ENCODE data around the gene RECK. TPM values are rescaled to one million over a fixed set of nuclear protein-coding genes. Genes with fewer than 3 reads are reported as not detected.

RECK gene
- total RNA-seq, 1 experiment from 2014 or later = 10.3 TPM

DNA sequence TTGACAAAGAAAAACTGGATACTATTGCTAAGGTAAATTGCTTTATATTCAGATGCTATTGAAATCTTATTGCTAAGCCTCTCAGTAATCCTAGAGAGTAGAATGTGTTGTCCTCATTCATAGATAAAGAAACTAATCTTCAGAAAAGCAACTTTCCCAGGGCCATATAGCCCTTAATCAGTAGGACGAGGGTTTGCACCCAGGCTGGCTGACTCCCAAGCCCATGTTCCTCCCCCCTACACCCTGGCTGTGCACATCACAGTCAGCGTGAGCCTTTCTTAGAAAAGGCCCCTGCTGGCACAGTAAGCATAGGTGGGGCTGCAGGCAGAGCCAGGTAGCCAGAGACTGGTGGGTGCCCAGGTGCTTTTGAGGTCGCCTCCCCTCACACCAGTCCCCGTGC is 84.0 kb downstream of the RECK start:
- Mint-ChIP-seq H3K4me3 (no peak overlapping the region), H3K27me3 (ENCODE audit: low read depth) (no peaks in the 10 kb centered on the region; the same call in 1 of the 2 replicates), H3K9me3 (no peaks in the 10 kb centered on the region), H3K27ac (no peak overlapping the region; a peak in 1 of 7 replicates), H3K36me3 (ENCODE audit: insufficient read depth in 1 of 3, low read depth in 3 of 3) (peaks cover 1 to 7% (median 3%) of the 10 kb centered on the region in 3 experiments; a peak in 5 of 7 replicates), H3K4me1 (peaks cover 5 to 13% of the 10 kb centered on the region in 2 experiments; a peak in 3 of 4 replicates)
- H3K9me3 ChIP-seq (ENCODE audit: control insufficient read depth, low read depth, low read length) = no peaks in the 10 kb centered on the region
- no peak overlapping the region for H2BK20ac ChIP-seq (ENCODE audit: low read depth, low read length, poor library complexity, severe bottlenecking)
- no peak overlapping the region for H2BK15ac ChIP-seq (ENCODE audit: low read depth, low read length)
- DNase-seq = no peak
- no peak overlapping the region for H3K9ac ChIP-seq (ENCODE audit: extremely low read depth, insufficient read length, low read length)
- H4K5ac ChIP-seq (ENCODE audit: insufficient read length, low read depth, low read length) = no peak overlapping the region
- no peak overlapping the region for H4K8ac ChIP-seq (replicated peaks; ENCODE audit: insufficient read length, low read depth, low read length)
- no peak overlapping the region for H2AFZ ChIP-seq (ENCODE audit: low read length)
- TF ChIP-seq, protein P1, sequence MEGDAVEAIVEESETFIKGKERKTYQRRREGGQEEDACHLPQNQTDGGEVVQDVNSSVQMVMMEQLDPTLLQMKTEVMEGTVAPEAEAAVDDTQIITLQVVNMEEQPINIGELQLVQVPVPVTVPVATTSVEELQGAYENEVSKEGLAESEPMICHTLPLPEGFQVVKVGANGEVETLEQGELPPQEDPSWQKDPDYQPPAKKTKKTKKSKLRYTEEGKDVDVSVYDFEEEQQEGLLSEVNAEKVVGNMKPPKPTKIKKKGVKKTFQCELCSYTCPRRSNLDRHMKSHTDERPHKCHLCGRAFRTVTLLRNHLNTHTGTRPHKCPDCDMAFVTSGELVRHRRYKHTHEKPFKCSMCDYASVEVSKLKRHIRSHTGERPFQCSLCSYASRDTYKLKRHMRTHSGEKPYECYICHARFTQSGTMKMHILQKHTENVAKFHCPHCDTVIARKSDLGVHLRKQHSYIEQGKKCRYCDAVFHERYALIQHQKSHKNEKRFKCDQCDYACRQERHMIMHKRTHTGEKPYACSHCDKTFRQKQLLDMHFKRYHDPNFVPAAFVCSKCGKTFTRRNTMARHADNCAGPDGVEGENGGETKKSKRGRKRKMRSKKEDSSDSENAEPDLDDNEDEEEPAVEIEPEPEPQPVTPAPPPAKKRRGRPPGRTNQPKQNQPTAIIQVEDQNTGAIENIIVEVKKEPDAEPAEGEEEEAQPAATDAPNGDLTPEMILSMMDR (conservative IDR thresholded peaks at IDR 0.05) = no peak
- H4K20me1 ChIP-seq (ENCODE audit: control insufficient read depth, insufficient read depth, insufficient read length) = no peaks in the 10 kb centered on the region
- no peak overlapping the region for H3K27ac ChIP-seq (ENCODE audit: insufficient read length, low read depth, low read length)
- H3K79me2 ChIP-seq (ENCODE audit: insufficient read depth, low read length) = no peaks in the 10 kb centered on the region
- H3T11ph ChIP-seq (ENCODE audit: low read length) = no peak overlapping the region
- no peak overlapping the region for H2BK5ac ChIP-seq (ENCODE audit: insufficient read length, low read length)
- no peak overlapping the region for H2BK12ac ChIP-seq (ENCODE audit: insufficient read length, low read depth, low read length)
- H3K79me1 ChIP-seq (ENCODE audit: insufficient read depth, low read depth, low read length, poor library complexity, severe bottlenecking) = no peaks in the 10 kb centered on the region
- no peak overlapping the region for H2AK5ac ChIP-seq (ENCODE audit: insufficient read length, low read length)
- H3K14ac ChIP-seq (ENCODE audit: insufficient read depth, low read length) = no peak overlapping the region
- no peak overlapping the region for H3K56ac ChIP-seq (ENCODE audit: insufficient read length, low read depth, low read length)
- H3K4me1 ChIP-seq (ENCODE audit: insufficient read depth, low read length) = no peaks in the 10 kb centered on the region
- no peak overlapping the region for H3K23ac ChIP-seq (ENCODE audit: insufficient read length, low read depth, low read length)
- H3K4me2 ChIP-seq (ENCODE audit: insufficient read depth, insufficient read length, low read length) = no peak overlapping the region
- no peaks in the 10 kb centered on the region for H3K23me2 ChIP-seq (ENCODE audit: insufficient read length, low read depth, low read length, poor library complexity, severe bottlenecking)
- no peak overlapping the region for H3K18ac ChIP-seq (ENCODE audit: insufficient read length, low read depth, low read length)
- no peaks in the 10 kb centered on the region for H3K27me3 ChIP-seq (ENCODE audit: insufficient read depth, low read length)
- H4K91ac ChIP-seq (ENCODE audit: insufficient read length, low read depth, low read length) = no peak overlapping the region
- no peak overlapping the region for H3K4ac ChIP-seq (ENCODE audit: low read depth, low read length)
- WGBS (ENCODE audit: extremely low coverage, insufficient read length, low lambda C conversion rate) = no CpG with 5 or more reads among the region's 4 CpGs
- H2BK120ac ChIP-seq (ENCODE audit: low read depth, low read length, poor library complexity, severe bottlenecking) = no peak overlapping the region

Data from H9 (cell line).